DOHH2 (cell line): ENCODE data around the gene KIF7.

Experiments used
- CTCF ChIP-seq: fragments of 200-600 bp; sonication (generic); IDR thresholded peaks from one replicate; pipeline ENCODE4 v1.5.1; 2014; ENCODE audit warnings: antibody characterized with exemption, mild to moderate bottlenecking, low read depth, low read length; ENCODE audit not compliant: poor library complexity, severe bottlenecking
- EZH2phosphoT487 ChIP-seq: fragments of 200-600 bp; sonication (generic); IDR thresholded peaks from 2 replicates; pipeline ENCODE4 v1.6.1; 2017; ENCODE audit warnings: borderline replicate concordance, mild to moderate bottlenecking, antibody characterized with exemption, low read length, moderate library complexity, mixed read lengths

GRCh38 chr15:89599021-89599420 lies 56.2 kb downstream of the KIF7 start:
- TF ChIP-seq CTCF: no peak
- no peak for TF ChIP-seq EZH2phosphoT487
